ENCODE results near the gene BCL2L11.

The BCL2L11 gene

GRCh38 chr2:111118481-111118980 is 2.2 kb upstream of the BCL2L11 start:
- DNase-seq, result no peak

DNA sequence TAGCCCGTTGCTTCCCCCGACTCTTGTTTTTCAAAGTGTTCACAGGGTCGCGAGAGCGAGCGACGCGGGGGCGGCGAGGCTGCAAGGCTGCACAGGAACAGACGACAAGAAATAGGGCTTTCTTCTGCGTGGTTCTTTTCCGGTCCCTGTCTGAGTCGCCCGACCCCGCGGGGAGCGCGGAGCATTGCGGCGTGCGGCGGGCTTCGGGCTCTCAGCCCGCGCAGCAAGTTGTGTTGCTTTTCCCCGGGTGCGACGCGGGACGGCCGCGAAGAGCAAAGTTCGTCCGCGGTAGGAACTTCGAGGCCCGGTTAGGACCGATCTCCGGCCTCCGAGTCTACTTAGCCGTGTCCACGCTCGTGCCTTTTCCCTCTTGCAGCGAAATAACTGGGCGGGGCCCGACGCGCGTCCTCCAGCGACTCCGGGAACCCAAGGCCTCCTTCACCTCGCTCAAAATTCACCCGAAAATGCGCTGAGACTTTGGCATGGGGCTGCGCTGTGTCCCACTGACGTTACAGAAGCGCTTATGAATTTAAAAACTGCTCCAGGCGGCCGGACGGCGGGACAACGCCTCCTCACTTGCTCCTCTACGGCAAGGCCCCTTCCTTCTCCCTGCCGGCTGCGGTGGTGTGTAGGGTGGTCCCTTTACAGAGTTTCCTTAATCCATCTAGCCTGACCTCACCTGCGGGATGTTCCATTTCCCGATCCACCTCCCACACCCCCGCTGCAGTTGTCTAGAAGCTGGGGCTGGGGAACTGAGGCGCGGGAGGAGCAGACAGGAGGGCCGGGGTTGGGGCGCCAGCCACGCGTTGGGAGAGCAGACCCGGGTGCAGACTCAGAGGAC is 1.5 kb upstream of the BCL2L11 start:
- DNase-seq, result peak; percentile 7

- no peak for DNase-seq
Measured at GRCh38 chr2:111119822-111120252, 877 bp upstream of the BCL2L11 start.

DNA sequence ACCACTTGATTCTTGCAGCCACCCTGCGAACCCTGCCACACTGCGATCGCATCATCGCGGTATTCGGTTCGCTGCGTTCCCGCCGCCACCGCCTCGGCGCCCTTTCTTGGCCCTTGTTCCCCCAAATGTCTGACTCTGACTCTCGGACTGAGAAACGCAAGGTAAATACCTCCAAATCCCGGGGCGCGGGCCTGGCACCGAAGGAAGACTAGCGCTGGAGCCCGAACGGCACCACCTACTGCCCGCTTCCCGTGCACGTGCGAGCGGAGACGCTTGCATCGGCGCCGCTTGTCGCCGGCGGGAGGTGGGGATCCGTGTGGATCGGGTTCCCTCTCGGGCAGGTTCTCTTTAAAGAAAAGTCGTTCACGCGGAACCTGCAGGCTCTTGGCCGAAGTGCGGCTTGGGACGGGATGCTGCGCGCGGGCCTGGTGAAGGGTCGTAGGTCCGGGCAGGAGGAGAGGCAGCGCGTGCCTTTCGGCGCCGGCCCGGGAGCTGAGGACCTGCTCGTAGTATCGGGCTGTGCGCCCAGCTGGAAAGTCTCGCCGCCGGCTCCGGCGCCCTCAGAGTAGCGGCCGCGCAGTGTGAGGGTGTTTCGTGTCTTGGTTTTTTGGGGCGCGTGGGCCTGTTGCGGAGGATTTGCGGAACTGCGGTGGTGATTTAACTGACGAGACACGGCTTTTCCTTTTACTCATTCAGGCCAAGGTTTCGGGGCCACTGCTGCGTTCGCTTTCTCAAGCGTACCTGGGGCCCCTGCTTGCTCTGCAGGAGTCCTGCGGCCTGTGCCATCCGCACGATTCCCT is 514 bp downstream of the BCL2L11 start:
- peak; percentile 14 for DNase-seq

DNA sequence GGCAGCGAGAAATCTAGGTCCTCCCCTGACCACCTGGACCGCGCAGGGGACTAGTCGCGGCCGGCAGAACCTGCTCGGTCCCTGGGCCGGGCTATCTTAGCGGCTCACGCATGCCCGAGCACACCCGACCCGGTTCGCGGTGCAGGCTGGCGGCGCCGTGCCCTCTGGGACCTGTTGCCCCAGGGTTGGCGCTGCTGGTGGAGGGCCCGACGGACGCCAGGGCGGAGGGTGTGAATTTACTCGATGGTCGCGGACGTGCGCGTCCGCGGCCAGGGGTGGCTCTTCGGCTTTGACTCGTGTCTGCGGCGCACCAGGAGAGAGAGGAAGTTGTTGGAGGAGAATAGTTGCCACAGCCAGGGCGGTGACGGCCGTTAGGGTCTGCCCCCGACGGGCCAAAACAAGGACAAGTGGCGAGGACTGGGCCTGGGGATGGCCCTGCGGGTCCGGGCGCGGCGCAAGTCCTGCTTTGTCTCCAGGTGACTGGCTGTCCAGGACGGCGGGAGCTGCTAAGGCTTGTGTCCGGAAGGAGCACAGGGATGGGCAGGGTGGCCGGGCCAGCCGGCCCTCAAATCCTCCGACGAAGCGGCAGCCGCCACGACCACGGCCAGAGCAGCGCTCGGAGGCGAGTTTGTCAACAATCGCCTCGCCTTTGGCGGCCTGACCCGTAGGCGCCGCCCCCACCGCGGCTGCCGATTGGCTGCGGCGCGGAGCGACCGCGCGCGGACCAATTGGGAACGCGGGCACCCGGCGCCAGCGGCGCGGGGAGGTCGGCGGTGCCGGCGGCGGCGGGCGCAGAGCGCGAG is 1.3 kb downstream of the BCL2L11 start:
- peak; percentile 73 for DNase-seq

DNA sequence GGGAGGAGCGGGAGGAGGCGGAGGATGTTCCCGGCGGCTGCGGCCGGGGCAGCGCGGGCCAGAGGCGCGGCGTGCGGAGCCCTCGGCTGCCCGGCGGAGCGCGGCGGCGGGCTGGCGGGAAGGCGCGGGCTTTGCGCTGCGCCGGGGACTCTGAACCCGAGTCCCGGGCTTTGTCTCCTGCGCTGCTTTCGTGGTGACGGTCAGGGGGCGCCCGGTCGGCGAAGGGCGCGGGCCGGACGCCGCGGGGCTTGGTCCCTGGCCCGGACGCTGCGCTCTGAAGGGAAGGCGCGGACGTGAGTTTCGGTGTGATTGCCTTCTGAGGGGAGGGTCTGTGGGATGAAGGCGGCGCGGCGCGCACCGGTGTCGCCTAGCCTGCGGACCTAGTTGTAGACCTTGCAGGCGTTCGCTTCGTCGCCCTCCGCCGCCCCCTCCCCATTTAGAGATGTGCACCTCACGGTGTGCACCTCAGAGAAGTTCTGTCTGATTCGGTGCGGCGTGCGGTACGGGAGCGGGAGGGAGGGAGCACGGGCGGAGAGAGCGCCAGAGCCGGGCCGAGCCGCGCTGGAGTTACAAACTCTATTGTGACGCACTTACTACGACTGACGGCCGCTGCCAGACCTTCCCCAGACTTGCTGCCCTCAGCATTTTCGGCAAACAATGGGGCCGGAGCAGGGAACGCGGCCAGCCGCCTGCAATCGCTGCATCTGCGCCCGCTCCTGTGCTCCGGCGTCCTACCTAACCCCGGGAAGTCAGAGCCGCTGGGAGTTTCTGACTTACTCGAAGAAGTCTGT is 2.1 kb downstream of the BCL2L11 start:
- DNase-seq, result peak; percentile 13

DNA sequence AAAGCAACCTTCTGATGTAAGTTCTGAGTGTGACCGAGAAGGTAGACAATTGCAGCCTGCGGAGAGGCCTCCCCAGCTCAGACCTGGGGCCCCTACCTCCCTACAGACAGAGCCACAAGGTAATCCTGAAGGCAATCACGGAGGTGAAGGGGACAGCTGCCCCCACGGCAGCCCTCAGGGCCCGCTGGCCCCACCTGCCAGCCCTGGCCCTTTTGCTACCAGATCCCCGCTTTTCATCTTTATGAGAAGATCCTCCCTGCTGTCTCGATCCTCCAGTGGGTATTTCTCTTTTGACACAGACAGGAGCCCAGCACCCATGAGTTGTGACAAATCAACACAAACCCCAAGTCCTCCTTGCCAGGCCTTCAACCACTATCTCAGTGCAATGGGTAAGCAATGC is 3.0 kb downstream of the BCL2L11 start:
- DNase-seq, result no peak

DNA sequence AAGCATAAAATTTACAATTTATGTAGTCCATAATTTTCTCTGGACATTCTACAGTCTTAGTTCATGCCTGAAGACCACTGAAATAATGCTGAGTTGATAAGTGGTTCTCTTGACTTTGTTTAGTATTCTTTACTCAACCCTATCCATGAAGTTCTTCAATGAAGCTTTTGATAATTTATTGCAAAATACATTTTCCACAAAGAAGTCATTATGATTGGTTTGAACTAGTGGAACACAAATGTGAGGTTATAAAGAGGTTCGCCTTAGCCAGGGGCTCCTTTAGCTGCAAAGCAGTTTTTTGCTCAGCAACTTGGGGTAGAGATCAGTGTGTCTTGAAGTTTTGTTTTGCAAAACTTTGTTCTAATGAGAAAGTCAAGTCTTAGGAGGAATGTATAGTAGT is 5.9 kb downstream of the BCL2L11 start:
- no peak for DNase-seq

DNA sequence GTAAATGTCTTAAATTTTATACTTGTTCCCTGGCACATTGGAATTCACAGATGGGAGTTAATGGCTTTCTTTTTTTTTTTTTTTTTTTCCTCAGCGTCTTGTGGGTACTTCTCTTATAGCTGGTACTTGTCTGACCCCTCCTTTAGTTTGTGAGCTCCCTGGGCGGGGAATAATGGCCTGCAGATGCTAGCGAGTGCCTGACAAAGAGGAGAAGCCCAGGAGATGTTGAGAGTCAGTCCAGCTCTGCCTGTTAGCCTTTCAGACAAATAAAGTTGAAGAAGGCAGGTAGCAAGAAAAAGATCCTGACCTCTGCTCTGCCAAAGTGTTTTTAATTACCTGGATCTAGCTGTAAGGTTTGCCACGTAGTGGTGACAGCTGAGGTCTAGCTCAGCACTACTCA is 6.6 kb downstream of the BCL2L11 start:
- DNase-seq, result no peak

DNA sequence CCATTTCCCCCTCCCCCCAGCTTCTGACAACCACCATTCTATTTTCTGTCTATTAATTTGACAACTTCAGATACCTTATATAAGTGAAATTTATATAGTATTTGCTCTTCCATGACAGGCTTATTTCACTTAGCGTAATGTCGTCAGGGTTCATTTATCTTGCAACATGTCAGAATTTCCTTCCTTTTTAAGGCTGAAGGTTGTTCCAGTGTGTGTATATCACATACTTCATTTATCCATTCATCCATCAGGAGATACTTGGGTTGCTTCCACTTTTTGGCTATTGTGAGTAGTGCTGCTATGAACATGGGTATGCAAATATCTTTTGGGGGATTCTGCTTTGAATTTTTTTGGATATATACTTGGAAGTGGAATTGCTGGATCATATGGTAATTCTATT is 7.4 kb downstream of the BCL2L11 start:
- DNase-seq, result no peak

GRCh38 chr2:111133603-111134002 is 12.9 kb downstream of the BCL2L11 start:
- DNase-seq, result no peak

DNA sequence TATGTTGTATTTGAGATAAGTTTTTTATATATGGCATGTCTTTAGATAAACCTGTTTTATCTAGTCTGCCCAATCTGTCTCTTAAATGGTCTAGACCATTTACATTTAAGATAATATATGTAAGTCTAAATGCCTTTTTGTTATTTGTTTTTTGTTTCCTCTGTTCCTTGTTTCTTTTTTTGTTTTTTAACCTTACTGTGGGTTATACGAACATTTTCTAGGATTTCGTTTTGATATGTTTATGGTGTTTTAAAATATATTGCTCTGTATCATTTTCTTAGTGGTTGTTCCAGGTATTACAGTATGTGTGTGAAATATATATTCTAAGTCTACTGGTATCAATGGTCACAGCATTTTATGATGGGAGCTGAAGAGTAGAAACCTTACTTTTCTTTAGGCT is 13.3 kb downstream of the BCL2L11 start:
- no peak for DNase-seq

DNA sequence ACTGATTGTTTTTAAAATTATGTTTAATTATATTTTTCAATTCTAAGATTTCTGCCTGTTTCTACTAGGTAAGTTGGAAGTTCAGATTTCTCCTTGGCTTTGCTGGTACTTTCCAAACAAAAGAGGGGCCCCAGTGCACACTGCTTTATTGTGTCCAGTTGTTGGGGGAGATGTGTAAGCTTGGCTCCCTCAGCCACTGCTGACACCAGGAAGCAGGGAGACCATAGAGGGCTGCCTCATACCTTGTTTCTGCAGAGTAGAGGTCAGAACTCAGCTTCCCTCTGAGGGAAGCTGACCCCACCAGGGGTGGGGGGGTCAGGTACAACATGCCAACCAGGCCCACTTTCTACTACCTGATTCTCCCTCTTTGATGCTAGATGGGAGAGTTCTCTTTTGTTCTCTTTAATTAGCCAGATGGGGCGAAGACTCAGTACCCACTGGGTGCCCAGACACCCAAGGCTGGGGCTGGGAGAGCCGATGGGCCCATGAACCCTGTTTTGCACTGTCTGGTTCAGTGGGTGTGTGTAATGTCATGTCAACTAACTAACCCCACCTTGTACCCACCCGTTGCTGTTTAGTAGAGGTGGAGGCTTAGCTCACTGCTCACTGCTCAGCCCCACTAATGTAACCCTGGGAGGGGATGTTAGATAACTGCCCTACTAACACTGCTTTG is 14.7 kb downstream of the BCL2L11 start:
- DNase-seq, result no peak

DNA sequence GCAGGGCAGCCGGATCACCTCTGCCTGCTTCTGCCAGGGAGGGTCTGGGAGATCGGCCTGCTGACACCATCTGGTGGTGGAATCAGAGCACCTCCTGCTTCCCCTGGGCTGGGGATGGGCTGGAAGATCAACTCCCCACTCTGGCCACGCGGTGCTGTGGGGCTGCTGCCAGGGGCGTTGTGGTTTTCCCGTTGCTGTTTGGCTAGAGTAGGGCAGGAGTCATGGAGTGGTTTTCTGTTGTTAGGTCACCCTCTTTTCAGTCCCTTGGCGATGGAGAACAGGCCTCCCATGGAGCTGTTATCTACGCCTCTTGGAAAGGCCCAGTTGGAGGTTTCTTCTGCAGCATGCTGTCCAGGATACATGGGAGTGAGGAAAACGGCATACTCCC is 15.2 kb downstream of the BCL2L11 start:
- DNase-seq, result no peak

DNA sequence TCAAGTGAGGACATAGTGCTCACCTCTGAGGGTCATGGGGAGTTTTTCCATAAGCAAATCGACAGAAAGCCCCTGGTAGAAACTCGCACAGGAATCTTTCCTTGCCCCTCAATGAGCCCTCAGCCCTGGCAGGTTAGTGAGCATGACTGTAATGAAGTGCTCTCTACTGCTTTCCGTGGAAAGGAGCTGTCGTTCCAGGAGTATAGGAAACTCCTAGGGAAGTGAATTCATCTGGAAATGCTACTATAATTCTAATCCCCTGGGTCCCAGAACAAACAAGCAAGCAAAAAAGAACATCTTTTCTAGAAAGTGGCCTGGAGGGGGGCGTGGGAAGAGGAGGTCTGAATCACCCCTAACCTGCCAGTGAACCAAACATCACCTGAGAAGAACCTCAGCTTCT is 18.1 kb downstream of the BCL2L11 start:
- no peak for DNase-seq

- no peak for DNase-seq
Measured at GRCh38 chr2:111139637-111140317, 19.1 kb downstream of the BCL2L11 start.

GRCh38 chr2:111140815-111141214 is 20.1 kb downstream of the BCL2L11 start:
- DNase-seq, result no peak

GRCh38 chr2:111142101-111142500 is 21.4 kb downstream of the BCL2L11 start:
- DNase-seq, result no peak

GRCh38 chr2:111143107-111143842 is 22.6 kb downstream of the BCL2L11 start:
- DNase-seq, result no peak

- DNase-seq, result no peak
Measured at GRCh38 chr2:111143843-111144198, 23.1 kb downstream of the BCL2L11 start.

Data from CD4-positive, alpha-beta T cell treated with Interleukin-4 for 4 hours (primary cell).